K562 (cell line): ENCODE measurements around the gene RHBDF2. TPM values are rescaled to one million over a fixed set of nuclear protein-coding genes. Genes with fewer than 3 reads are reported as not detected.

Experiments
- BHLHE40 ChIP-seq: IDR thresholded peaks from 2 replicates; pipeline ENCODE4 v1.6.1; 2011; ENCODE audit warnings: low read length, improper control_type of control experiment
- BRCA1 ChIP-seq, 2 experiments: fragments of 450-650 bp in 1 of 2; sonication (generic) in 1 of 2; formaldehyde crosslinking in 1 of 2; IDR thresholded peaks; 2 replicates each; pipeline versions ENCODE4 v1.5.0 to v1.6.1; 2017 to 2020; ENCODE audit warnings: mild to moderate bottlenecking in 1 of 2, missing genetic modification reagents in 1 of 2
- CTBP1 ChIP-seq: fragments of 450-650 bp; IDR thresholded peaks from 2 replicates; pipeline ENCODE4 v1.6.1; 2016; ENCODE audit warnings: borderline replicate concordance
- EP400 ChIP-seq: fragments of 450-650 bp; IDR thresholded peaks from 2 replicates; pipeline ENCODE4 v1.6.1; 2017; ENCODE audit warnings: antibody characterized with exemption, mild to moderate bottlenecking, moderate library complexity
- ETV1 ChIP-seq: fragments of 450-650 bp; conservative IDR thresholded peaks from 2 replicates; pipeline ENCODE4 v1.6.1; 2016; ENCODE audit warnings: missing genetic modification characterization, control low read depth, low read depth, missing compliant biosample characterization
- JUN ChIP-seq, 2 experiments: sonication (generic) in 1 of 2; formaldehyde crosslinking in 1 of 2; IDR thresholded peaks; 2 replicates each; pipeline versions ENCODE4 v1.6.1 to v1.8.0; 2012 to 2022; ENCODE audit warnings: borderline replicate concordance in 2 of 2, mild to moderate bottlenecking in 2 of 2, improper control_type of control experiment in 1 of 2, low read depth in 1 of 2, low read length in 1 of 2, missing genetic modification reagents in 1 of 2
- JUND ChIP-seq, 2 experiments: IDR thresholded peaks; 2 replicates in 1 of 2; 3 replicates in 1 of 2; pipeline ENCODE4 v1.6.1; 2011; ENCODE audit warnings: borderline replicate concordance in 2 of 2, low read depth in 2 of 2, low read length in 2 of 2, improper control_type of control experiment in 1 of 2, missing biosample characterization in 1 of 2, missing genetic modification characterization in 1 of 2, missing genetic modification reagents in 1 of 2
- MAX ChIP-seq: sonication (generic); formaldehyde crosslinking; IDR thresholded peaks from 2 replicates; pipeline ENCODE4 v1.9.0; 2022; ENCODE audit warnings: mild to moderate bottlenecking, missing genetic modification reagents
- MITF ChIP-seq: IDR thresholded peaks from 2 replicates; pipeline ENCODE4 v1.6.1; 2014; ENCODE audit warnings: antibody characterized with exemption
- MTF1 ChIP-seq: fragments of 250-450 bp; sonication (Bioruptor Pico); IDR thresholded peaks from 2 replicates; pipeline ENCODE4 v1.9.0; 2021; ENCODE audit warnings: moderate library complexity, mild to moderate bottlenecking, inconsistent platforms, borderline replicate concordance
- RBFOX2 ChIP-seq: fragments of 200-400 bp; formaldehyde crosslinking; IDR thresholded peaks from 2 replicates; pipeline ENCODE4 v1.6.1; 2017; ENCODE audit warnings: low read depth, mild to moderate bottlenecking, low read length, moderate library complexity
- TRIM24 ChIP-seq, 2 experiments: fragments of 450-650 bp; IDR thresholded peaks; 2 replicates each; pipeline ENCODE4 v1.6.1; 2016
- USF1 ChIP-seq: sonication (generic); formaldehyde crosslinking; IDR thresholded peaks from 2 replicates; pipeline ENCODE4 v1.9.0; 2022; ENCODE audit warnings: mild to moderate bottlenecking, missing genetic modification reagents
- YY1 ChIP-seq, 3 experiments: IDR thresholded peaks; 2 replicates each; pipeline ENCODE4 v1.6.1; 2011; ENCODE audit warnings: low read length in 2 of 3, mild to moderate bottlenecking in 2 of 3, moderate library complexity in 2 of 3, borderline replicate concordance in 1 of 3, control low read depth in 1 of 3, low read depth in 1 of 3; ENCODE audit not compliant: insufficient read depth in 3 of 3, insufficient replicate concordance in 2 of 3, control insufficient read depth in 1 of 3, insufficient read length in 1 of 3; ENCODE audit errors: extremely low read depth in 1 of 3
- polyA plus RNA-seq, 8 experiments: library from polyadenylated mRNA; depleted of rRNA in 4 of 8; stranded (reverse) in 5 of 8; unstranded in 3 of 8; fragments of >200 nt; fragmentation: Nextera tagmentation in 2 of 8; fragmentation: Illumina TruSeq in 1 of 8; extraction: Ambion mirVana in 2 of 8; extraction: Trizol in 1 of 8; gene quantifications; 2 replicates each; pipeline versions ENCODE4 v1.2.1 to v1.2.3, GENCODE V29; 2011 to 2014; ENCODE audit warnings: inconsistent platforms in 1 of 8, missing spikeins in 1 of 8
- total RNA-seq, 7 experiments: library from RNA; depleted of rRNA in 6 of 7; stranded (reverse); fragments of >200 nt in 6 of 7; fragmentation: Illumina TruSeq in 2 of 7; extraction: Trizol in 2 of 7; gene quantifications; 2 replicates each; pipeline versions ENCODE4 v1.2.1 to v1.2.3, GENCODE V29; 2011 to 2021; ENCODE audit warnings: low replicate concordance in 1 of 7
- TF ChIP-seq, protein P1 (sequence below): fragments of 250-450 bp; sonication (Bioruptor Pico); IDR thresholded peaks from 2 replicates; pipeline ENCODE4 v1.8.0; 2021; ENCODE audit warnings: moderate library complexity, mild to moderate bottlenecking, inconsistent platforms
- TF ChIP-seq, protein P2 (sequence below): fragments of 450-650 bp; IDR thresholded peaks from 2 replicates; pipeline ENCODE4 v1.6.1; 2017; ENCODE audit warnings: mild to moderate bottlenecking, moderate library complexity
- TF ChIP-seq, protein P3 (sequence below): sonication (generic); formaldehyde crosslinking; IDR thresholded peaks from 2 replicates; pipeline ENCODE4 v1.5.0; 2020; ENCODE audit warnings: missing genetic modification reagents

RHBDF2 gene
- total and polyA plus RNA-seq, 9 of the 15 experiments (the other 6 are each of a cell fraction or from before 2014, with no cell fraction given), result 0.04 to 2.8 (median 1.1) TPM

DNA sequence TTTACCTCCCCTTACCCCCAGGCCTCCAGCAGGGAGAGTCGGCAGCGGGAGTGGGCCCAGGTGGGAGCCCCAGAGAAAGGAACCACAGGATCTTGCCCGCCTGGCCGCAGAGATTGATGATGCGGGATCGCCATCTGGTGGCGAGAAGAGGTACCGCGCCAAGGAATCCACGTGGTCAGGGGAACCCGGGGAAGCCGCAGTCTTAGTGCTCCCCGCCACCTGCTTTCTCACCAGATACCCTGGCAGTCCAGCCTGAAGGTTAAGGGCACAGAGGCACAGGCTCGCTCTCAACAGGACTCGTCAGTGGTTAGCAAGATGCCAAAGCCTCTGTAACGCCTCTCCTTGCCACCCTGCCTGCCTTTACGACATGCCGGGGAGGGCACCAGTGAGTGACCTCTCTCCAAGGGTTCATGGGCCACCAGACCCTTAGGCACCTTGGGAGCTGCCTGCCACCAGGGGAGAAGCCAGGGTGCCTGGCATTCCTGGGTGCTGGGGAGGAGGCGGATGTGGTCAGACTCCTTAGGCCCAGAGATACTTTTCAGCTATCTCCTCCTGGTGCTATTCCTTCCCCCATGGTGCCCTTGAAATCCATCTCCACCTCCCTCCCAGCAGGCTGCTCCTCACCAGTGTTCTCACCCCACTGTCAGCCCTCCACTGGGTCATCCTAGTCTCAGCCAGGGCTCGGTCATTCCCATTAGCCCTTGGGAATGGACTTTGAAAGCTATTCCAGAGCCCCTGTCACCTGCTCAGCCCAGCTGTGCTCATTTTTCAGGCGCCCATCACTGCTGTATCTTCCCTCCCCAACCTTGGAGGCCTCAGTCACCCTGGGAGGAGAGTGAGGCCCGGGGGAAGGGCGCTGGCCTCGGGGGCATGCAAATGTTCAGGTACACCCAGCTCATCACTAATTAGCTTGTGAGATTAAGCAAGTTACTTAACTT lies 5.5 kb upstream of the RHBDF2 start (continued):
- TF ChIP-seq, protein P1, sequence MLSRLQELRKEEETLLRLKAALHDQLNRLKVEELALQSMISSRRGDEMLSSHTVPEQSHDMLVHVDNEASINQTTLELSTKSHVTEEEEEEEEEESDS (CRISPR knock-in tag), result no peak
- no peak for TF ChIP-seq ETV1 (tag)
- TF ChIP-seq MAX (CRISPR knock-in tag), result peak; percentile 95
- TF ChIP-seq JUN (IDR thresholded peaks at IDR 0.05; ENCODE audit: borderline replicate concordance, low read depth, low read length), result peak; percentile 51; the same call in 1 of the 2 replicates
- no peak for TF ChIP-seq JUN (CRISPR knock-in tag; IDR thresholded peaks at IDR 0.05; ENCODE audit: borderline replicate concordance)
- TF ChIP-seq EP400, result peak; percentile 69; the same call in 1 of the 2 replicates
- TF ChIP-seq CTBP1, result peak; percentile 56; the same call in 1 of the 2 replicates
- no peak for TF ChIP-seq MTF1 (CRISPR knock-in tag)
- TF ChIP-seq JUND (IDR thresholded peaks at IDR 0.05; ENCODE audit: borderline replicate concordance, low read depth, low read length), result 0 out of 2 replicates have a peak, but pooled peaks have one; percentile 11
- TF ChIP-seq JUND (tag; IDR thresholded peaks at IDR 0.05; ENCODE audit: borderline replicate concordance, low read depth, low read length), result no peak
- no peak for TF ChIP-seq TRIM24 (IDR thresholded peaks at IDR 0.05)
- TF ChIP-seq RBFOX2, result 0 out of 2 replicates have a peak, but pooled peaks have one; percentile 15
- TF ChIP-seq, protein P2, sequence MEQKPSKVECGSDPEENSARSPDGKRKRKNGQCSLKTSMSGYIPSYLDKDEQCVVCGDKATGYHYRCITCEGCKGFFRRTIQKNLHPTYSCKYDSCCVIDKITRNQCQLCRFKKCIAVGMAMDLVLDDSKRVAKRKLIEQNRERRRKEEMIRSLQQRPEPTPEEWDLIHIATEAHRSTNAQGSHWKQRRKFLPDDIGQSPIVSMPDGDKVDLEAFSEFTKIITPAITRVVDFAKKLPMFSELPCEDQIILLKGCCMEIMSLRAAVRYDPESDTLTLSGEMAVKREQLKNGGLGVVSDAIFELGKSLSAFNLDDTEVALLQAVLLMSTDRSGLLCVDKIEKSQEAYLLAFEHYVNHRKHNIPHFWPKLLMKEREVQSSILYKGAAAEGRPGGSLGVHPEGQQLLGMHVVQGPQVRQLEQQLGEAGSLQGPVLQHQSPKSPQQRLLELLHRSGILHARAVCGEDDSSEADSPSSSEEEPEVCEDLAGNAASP, result no peak
- 0 out of 2 replicates have a peak, but pooled peaks have one; percentile 10 for TF ChIP-seq BHLHE40
- TF ChIP-seq USF1 (CRISPR knock-in tag), result peak; percentile 79
- TF ChIP-seq MITF, result no peak
- TF ChIP-seq, protein P3, sequence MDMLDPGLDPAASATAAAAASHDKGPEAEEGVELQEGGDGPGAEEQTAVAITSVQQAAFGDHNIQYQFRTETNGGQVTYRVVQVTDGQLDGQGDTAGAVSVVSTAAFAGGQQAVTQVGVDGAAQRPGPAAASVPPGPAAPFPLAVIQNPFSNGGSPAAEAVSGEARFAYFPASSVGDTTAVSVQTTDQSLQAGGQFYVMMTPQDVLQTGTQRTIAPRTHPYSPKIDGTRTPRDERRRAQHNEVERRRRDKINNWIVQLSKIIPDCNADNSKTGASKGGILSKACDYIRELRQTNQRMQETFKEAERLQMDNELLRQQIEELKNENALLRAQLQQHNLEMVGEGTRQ (CRISPR knock-in tag), result peak; percentile 52
- TF ChIP-seq YY1 (IDR thresholded peaks at IDR 0.05; ENCODE audit: borderline replicate concordance in 1 of 3, control insufficient read depth in 1 of 3, extremely low read depth in 1 of 3, insufficient read depth in 3 of 3, insufficient read length in 1 of 3, insufficient replicate concordance in 2 of 3, low read depth in 1 of 3, low read length in 2 of 3), result peak in 1 of 3 experiments; percentile 42
- no peak for TF ChIP-seq BRCA1 (IDR thresholded peaks at IDR 0.05)
- 0 out of 2 replicates have a peak, but pooled peaks have one; percentile 57 for TF ChIP-seq BRCA1 (CRISPR knock-in tag; IDR thresholded peaks at IDR 0.05)
